H1 (cell line): ENCODE measurements around the gene RPS6KA2. TPM values are rescaled to one million over a fixed set of nuclear protein-coding genes. Genes with fewer than 3 reads are reported as not detected.
"Not testable (repeated sequence)": the region's sequence is repeated elsewhere in the genome, so short reads cannot be mapped to it uniquely, and the experiment has no call there.

Experiments
- CTCF ChIA-PET: fragments of 300-600 bp; sonication (Branson Sonifier 250); formaldehyde crosslinking; loops from one replicate; lab custom pipeline; 2021; ENCODE audit not compliant: partially characterized antibody; lab: Charles Lee
- POLR2A ChIA-PET: fragments of 300-600 bp; sonication (Branson Sonifier 250); formaldehyde crosslinking; loops from one replicate; lab custom pipeline; 2021; ENCODE audit warnings: inconsistent platforms; ENCODE audit not compliant: partially characterized antibody; lab: Charles Lee
- DNase-seq, 2 experiments: peaks; one replicate each; pipeline versions ENCODE4 v3.0.0 to v3.0.0-alpha.2; 2010 to 2022; ENCODE audit warnings: low spot score in 2 of 2, low read depth in 1 of 2, mixed read lengths in 1 of 2
- FAIRE-seq: peaks from 2 replicates; lab custom pipeline; 2011; peaks lifted over from hg19 to GRCh38; lab: Jason Lieb, UNC
- H2AFZ ChIP-seq: 2 replicates; pipeline ENCODE4 v1.8.1; 2012; ENCODE audit warnings: low read length, inconsistent platforms
- H2AK5ac ChIP-seq: 2 replicates; pipeline ENCODE4 v1.6.1; 2013; ENCODE audit warnings: low read depth, low read length
- H2BK120ac ChIP-seq: replicated peaks from 2 replicates; pipeline ENCODE3; 2013; ENCODE audit warnings: low read depth, low read length, inconsistent platforms
- H2BK12ac ChIP-seq: 2 replicates; pipeline ENCODE4 v1.6.1; 2013; ENCODE audit warnings: low read depth, low read length
- H2BK15ac ChIP-seq: 2 replicates; pipeline ENCODE4 v1.6.1; 2013; ENCODE audit warnings: low read length
- H2BK20ac ChIP-seq: 2 replicates; pipeline ENCODE4 v1.6.1; 2013; ENCODE audit warnings: low read length
- H2BK5ac ChIP-seq: 2 replicates; pipeline ENCODE4 v1.6.1; 2013; ENCODE audit warnings: low read depth, low read length
- H3K14ac ChIP-seq: 2 replicates; pipeline ENCODE4 v1.6.1; 2013; ENCODE audit warnings: inconsistent platforms; ENCODE audit not compliant: insufficient read length
- H3K18ac ChIP-seq: 2 replicates; pipeline ENCODE4 v1.6.1; 2013; ENCODE audit warnings: low read length; ENCODE audit errors: extremely low read depth
- H3K23ac ChIP-seq: 2 replicates; pipeline ENCODE4 v1.6.1; 2013; ENCODE audit warnings: inconsistent platforms; ENCODE audit not compliant: insufficient read length
- H3K23me2 ChIP-seq: 2 replicates; pipeline ENCODE4 v1.6.1; 2013; ENCODE audit warnings: low read depth, low read length
- H3K27ac ChIP-seq: 2 replicates; pipeline ENCODE4 v1.6.1; 2011; ENCODE audit warnings: low read depth, low read length, inconsistent platforms
- H3K27me3 ChIP-seq, 4 experiments: replicated peaks in 1 of 4; 1 replicate in 1 of 4; 2 replicates in 3 of 4; pipeline versions ENCODE4 v1.6.1 to v1.8.1; 2011 to 2013; ENCODE audit warnings: low read length in 3 of 4, mild to moderate bottlenecking in 3 of 4, inconsistent platforms in 2 of 4, mixed read lengths in 2 of 4, moderate library complexity in 1 of 4; ENCODE audit not compliant: control insufficient read depth in 3 of 4, insufficient read depth in 3 of 4; ENCODE audit errors: extremely low read depth in 1 of 4
- H3K36me3 ChIP-seq, 4 experiments: 2 replicates each; pipeline versions ENCODE4 v1.6.1 to v1.8.1; 2011 to 2013; ENCODE audit warnings: mild to moderate bottlenecking in 4 of 4, low read length in 3 of 4, moderate library complexity in 2 of 4, control low read depth in 1 of 4, inconsistent platforms in 1 of 4; ENCODE audit not compliant: insufficient read depth in 4 of 4, control insufficient read depth in 2 of 4
- H3K4ac ChIP-seq: replicated peaks from 2 replicates; pipeline ENCODE3; 2013; ENCODE audit warnings: low read length, low read depth, mixed read lengths, inconsistent platforms; ENCODE audit not compliant: insufficient read length
- H3K4me1 ChIP-seq, 4 experiments: replicated peaks in 1 of 4; 1 replicate in 1 of 4; 2 replicates in 3 of 4; pipeline versions ENCODE4 v1.6.1 to v1.8.1; 2011 to 2013; ENCODE audit warnings: low read length in 3 of 4, inconsistent platforms in 2 of 4, mixed read lengths in 1 of 4; ENCODE audit not compliant: insufficient read depth in 4 of 4, control insufficient read depth in 3 of 4
- H3K4me2 ChIP-seq, 2 experiments: 2 replicates each; pipeline versions ENCODE4 v1.6.1 to v1.8.1; 2011 to 2013; ENCODE audit warnings: low read depth in 2 of 2, low read length in 2 of 2, control low read depth in 1 of 2, inconsistent platforms in 1 of 2, mild to moderate bottlenecking in 1 of 2; ENCODE audit not compliant: insufficient read depth in 1 of 2
- H3K4me3 ChIP-seq, 4 experiments: fragments of 200-600, 300-600 bp in 1 of 4; sonication (generic), shearing (Covaris generic), sonication (Bioruptor Twin) in 1 of 4; 2 replicates each; pipeline versions ENCODE4 v1.5.1 to v1.8.1; 2011 to 2016; ENCODE audit warnings: low read length in 4 of 4, low read depth in 3 of 4, control low read depth in 2 of 4, inconsistent platforms in 2 of 4, mild to moderate bottlenecking in 2 of 4, mixed read lengths in 1 of 4, moderate library complexity in 1 of 4; ENCODE audit not compliant: insufficient read depth in 2 of 4; ENCODE audit errors: extremely low read depth in 1 of 4
- H3K56ac ChIP-seq: replicated peaks from 2 replicates; pipeline ENCODE3; 2013; ENCODE audit warnings: low read depth, mild to moderate bottlenecking, mixed read lengths, low read length, inconsistent platforms; ENCODE audit not compliant: insufficient read length
- H3K79me1 ChIP-seq: 2 replicates; pipeline ENCODE4 v1.6.1; 2013; ENCODE audit warnings: low read depth, low read length, control low read depth
- H3K79me2 ChIP-seq, 2 experiments: 2 replicates each; pipeline versions ENCODE4 v1.6.1 to v1.8.1; 2012 to 2013; ENCODE audit warnings: low read length in 2 of 2, mild to moderate bottlenecking in 2 of 2, inconsistent platforms in 1 of 2; ENCODE audit not compliant: insufficient read depth in 2 of 2, control insufficient read depth in 1 of 2
- H3K9ac ChIP-seq, 4 experiments: replicated peaks in 1 of 4; 1 replicate in 1 of 4; 2 replicates in 3 of 4; pipeline versions ENCODE4 v1.6.1 to v1.8.1; 2011 to 2013; ENCODE audit warnings: low read depth in 3 of 4, low read length in 3 of 4, control low read depth in 2 of 4, mild to moderate bottlenecking in 2 of 4, moderate library complexity in 2 of 4, inconsistent platforms in 1 of 4; ENCODE audit errors: extremely low read depth in 1 of 4
- H3K9me3 ChIP-seq, 2 experiments: 2 replicates each; pipeline versions ENCODE4 v1.6.1 to v1.8.1; 2012 to 2013; ENCODE audit warnings: mild to moderate bottlenecking in 2 of 2, moderate library complexity in 2 of 2, control low read depth in 1 of 2, inconsistent platforms in 1 of 2, low read depth in 1 of 2, low read length in 1 of 2, mixed read lengths in 1 of 2; ENCODE audit not compliant: insufficient read depth in 2 of 2
- H4K20me1 ChIP-seq, 2 experiments: replicated peaks in 1 of 2; 2 replicates each; pipeline versions ENCODE3 to v1.8.1; 2011 to 2013; ENCODE audit warnings: inconsistent platforms in 2 of 2, low read length in 2 of 2, mild to moderate bottlenecking in 1 of 2; ENCODE audit not compliant: insufficient read depth in 2 of 2, control insufficient read depth in 1 of 2
- H4K5ac ChIP-seq: 2 replicates; pipeline ENCODE4 v1.6.1; 2013; ENCODE audit warnings: low read length, low read depth, mixed read lengths, inconsistent platforms; ENCODE audit not compliant: insufficient read length
- H4K8ac ChIP-seq: 2 replicates; pipeline ENCODE4 v1.8.0; 2013; ENCODE audit warnings: mild to moderate bottlenecking, moderate library complexity, low read length, inconsistent platforms; ENCODE audit not compliant: insufficient read depth; ENCODE audit errors: extremely low read depth
- H4K91ac ChIP-seq: replicated peaks from 2 replicates; pipeline ENCODE3; 2013; ENCODE audit warnings: low read length, mixed read lengths, inconsistent platforms; ENCODE audit not compliant: insufficient read length
- WGBS, 2 experiments: shearing (Covaris generic) in 1 of 2; methylation state at CpG; one replicate each; pipeline versions ENCODE4 v1.1.6 to v1.1.7; 2013 to 2015; ENCODE audit warnings: low lambda C conversion rate in 2 of 2, mixed read lengths in 2 of 2, inconsistent platforms in 1 of 2, low coverage in 1 of 2, missing lambda C conversion rate in 1 of 2; ENCODE audit not compliant: insufficient replicate concordance in 2 of 2, insufficient coverage in 1 of 2, insufficient read length in 1 of 2; ENCODE audit errors: extremely low coverage in 1 of 2, missing lambda C conversion rate in 1 of 2; 5-methylcytosine and 5-hydroxymethylcytosine counted together
- polyA plus RNA-seq, 7 experiments: library from polyadenylated mRNA; depleted of rRNA in 3 of 7; stranded (reverse) in 5 of 7; unstranded in 2 of 7; fragments of >200 nt in 5 of 7; fragments of 200-250 nt in 2 of 7; gene quantifications; 1 replicate in 5 of 7; 2 replicates in 1 of 7; 4 replicates in 1 of 7; pipeline versions ENCODE4 v1.2.1 to v1.2.3, GENCODE V29; 2011 to 2013; ENCODE audit warnings: missing spikeins in 2 of 7, mixed read lengths in 2 of 7
- total RNA-seq: library from RNA; stranded (reverse); fragmentation: NEBNext Ultra II Directional; extraction: Animal tissue kit (Norgen Biotek cat#: 25700); gene quantifications from 2 replicates; pipeline ENCODE4 v1.2.1, GENCODE V29; 2021

The RPS6KA2 gene
- total and polyA plus RNA-seq, 2 of the 8 experiments (the other 6 are each of a cell fraction or from before 2014, with no cell fraction given), result 8.8 to 25.7 TPM

- H4K8ac ChIP-seq, H3K4ac ChIP-seq, H3K79me2 ChIP-seq, H3K23me2 ChIP-seq, H2BK12ac ChIP-seq, H3K27me3 ChIP-seq, H3K4me2 ChIP-seq, H3K9ac ChIP-seq, H2BK5ac ChIP-seq, H3K14ac ChIP-seq, H3K9me3 ChIP-seq, H3K79me1 ChIP-seq, H2BK20ac ChIP-seq, H2AK5ac ChIP-seq, FAIRE-seq, H4K91ac ChIP-seq, H3K56ac ChIP-seq, H4K20me1 ChIP-seq, H2BK15ac ChIP-seq, H2AFZ ChIP-seq, H4K5ac ChIP-seq, H3K18ac ChIP-seq, DNase-seq, H3K27ac ChIP-seq, H3K4me1 ChIP-seq, H2BK120ac ChIP-seq, H3K36me3 ChIP-seq, H3K23ac ChIP-seq, H3K4me3 ChIP-seq: not testable (repeated sequence)
- POLR2A ChIA-PET, result interaction anchor here (1.0 kb wide), 1 partner anchor 78 kb away, joined by 3 read pairs; no protein-coding TSS in a partner anchor
- CTCF ChIA-PET, result interaction anchor here (0.6 to 2.5 kb wide), 5 partner anchors 12 to 222 kb away, joined by 4 to 13 read pairs (median 5); no protein-coding TSS in a partner anchor
- WGBS, 2 experiments, result 96% methylated on average over 9 of the region's 9 CpGs; no CpG with 5 or more reads in 1 of the 2 experiments
These were observed 240.0 kb downstream of the RPS6KA2 start for GRCh38 chr6:166387098-166387497.
